ENCODE results near the gene SCN5A.

GRCh38 chr3:38533285-38533976, 116.1 kb downstream of the SCN5A start:
- TF ChIP-seq CTCF (IDR thresholded peaks at IDR 0.05) (no peak), POLR2A (IDR thresholded peaks at IDR 0.05) (no peak), EP300 (IDR thresholded peaks at IDR 0.05) (no peak)
